Measurements from ENCODE around the gene TF.

Gene TF

GRCh38 chr3:133781570-133781969, 35.4 kb downstream of the TF start:
- DNase-seq (ENCODE audit: extremely low read depth, low read depth): no peak
- no peak for TF ChIP-seq CTCF (IDR thresholded peaks at IDR 0.05; ENCODE audit: low read depth, low read length)

GRCh38 chr3:133782454-133782853, 36.3 kb downstream of the TF start:
- no peak for DNase-seq (ENCODE audit: extremely low read depth, low read depth)
- TF ChIP-seq CTCF (IDR thresholded peaks at IDR 0.05; ENCODE audit: low read depth, low read length): no peak

DNA sequence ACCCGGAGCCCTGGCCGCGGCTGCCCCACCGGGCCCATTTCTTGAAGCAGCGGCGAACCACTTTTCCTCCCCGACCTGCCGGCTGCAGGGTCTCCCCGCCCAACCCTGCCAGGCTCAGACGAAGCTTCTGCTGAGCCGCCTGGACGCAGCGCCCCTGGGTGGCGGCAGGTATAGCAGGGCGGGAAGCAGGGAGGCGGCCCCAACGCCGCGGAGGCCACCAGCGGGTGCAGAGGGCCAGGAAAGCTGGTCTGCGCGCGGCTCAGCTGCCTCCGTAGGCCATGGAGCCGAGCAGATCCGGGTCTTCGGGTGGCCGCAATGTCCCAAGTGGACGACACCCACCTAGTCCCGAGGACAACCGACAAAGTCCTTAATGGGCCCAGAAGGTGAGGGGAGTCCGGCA, 37.6 kb downstream of the TF start:
- no peak for DNase-seq (ENCODE audit: extremely low read depth, low read depth)
- TF ChIP-seq CTCF (IDR thresholded peaks at IDR 0.05; ENCODE audit: low read depth, low read length): no peak

- no peak for DNase-seq (ENCODE audit: extremely low read depth, low read depth)
- TF ChIP-seq CTCF (IDR thresholded peaks at IDR 0.05; ENCODE audit: low read depth, low read length): no peak
Measured at GRCh38 chr3:133788024-133788423, 41.8 kb downstream of the TF start.

GRCh38 chr3:133792171-133792763, 46.1 kb downstream of the TF start:
- TF ChIP-seq CTCF (IDR thresholded peaks at IDR 0.05; ENCODE audit: low read depth, low read length): no peak
- no peak for DNase-seq (ENCODE audit: extremely low read depth, low read depth)

- no peak for TF ChIP-seq CTCF (IDR thresholded peaks at IDR 0.05; ENCODE audit: low read depth, low read length)
- no peak for DNase-seq (ENCODE audit: extremely low read depth, low read depth)
Measured at GRCh38 chr3:133797396-133798105, 51.4 kb downstream of the TF start.

- no peak for DNase-seq (ENCODE audit: extremely low read depth, low read depth)
- TF ChIP-seq CTCF (IDR thresholded peaks at IDR 0.05; ENCODE audit: low read depth, low read length): no peak
Measured at GRCh38 chr3:133799794-133800585, 53.8 kb downstream of the TF start.
